Measurements from ENCODE around the gene ACADSB. TPM values are rescaled to one million over a fixed set of nuclear protein-coding genes. Genes with fewer than 3 reads are reported as not detected.

ACADSB gene
- polyA plus RNA-seq, 1 of the 3 experiments (the other 2 are of a cell fraction) = 5.9 TPM

DNA sequence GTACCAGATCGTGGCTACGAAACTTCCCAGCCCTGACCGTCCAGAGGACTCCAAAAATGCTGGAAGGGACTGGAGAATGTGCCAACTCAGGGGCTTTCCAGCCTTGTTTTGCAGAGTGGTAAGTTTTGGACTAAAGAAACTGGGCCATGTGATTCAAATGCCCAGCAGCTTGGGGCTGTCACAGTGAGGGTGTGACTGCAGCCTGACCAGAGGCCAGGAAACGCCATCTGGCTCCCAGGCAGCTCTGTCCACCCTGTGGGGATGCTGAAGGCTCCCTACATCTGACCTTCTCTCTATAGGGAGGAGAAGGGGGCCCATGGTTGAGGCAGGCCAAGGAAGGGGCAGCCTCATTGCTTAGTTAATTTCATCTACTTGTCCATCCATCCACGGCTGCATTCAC lies 65.4 kb downstream of the ACADSB start:
- Histone ChIP-seq H3K9me3 (no peaks in the 10 kb centered on the region), H3K9me2 (no peaks in the 10 kb centered on the region), H3K27ac (ENCODE audit: low read depth in 2 of 2, low read length in 1 of 2) (no peak overlapping the region), H3K36me3 (replicated peaks in 1 of 2; ENCODE audit: control insufficient read depth in 1 of 2, insufficient read depth in 2 of 2, low read length in 1 of 2) (no peaks in the 10 kb centered on the region), H3K9ac (no peak overlapping the region), H3F3A (replicated peaks; ENCODE audit: insufficient read depth) (no peaks in the 10 kb centered on the region), H3K79me2 (ENCODE audit: insufficient read depth) (no peaks in the 10 kb centered on the region), H3K4me3 (ENCODE audit: low read depth in 2 of 2, low read length in 1 of 2) (no peak overlapping the region), H2AFZ (ENCODE audit: low read depth) (no peak overlapping the region), H3K4me1 (ENCODE audit: control insufficient read depth in 1 of 2, insufficient read depth in 2 of 2, low read depth in 1 of 2, low read length in 1 of 2) (no peaks in the 10 kb centered on the region), H3K27me3 (ENCODE audit: insufficient read depth) (no peaks in the 10 kb centered on the region), H3K4me2 (no peak overlapping the region), H4K20me1 (ENCODE audit: insufficient read depth) (no peaks in the 10 kb centered on the region)
- 38% methylated on average over 5 of the region's 5 CpGs for WGBS (ENCODE audit: low lambda C conversion rate)
- no peak for DNase-seq
- POLR2A ChIA-PET = no interaction called here
- CTCF ChIA-PET = no interaction called here
- no peak for TF ChIP-seq RXRA (IDR thresholded peaks at IDR 0.05; ENCODE audit: borderline replicate concordance, low read depth)
- no peak for TF ChIP-seq FOXJ3 (CRISPR knock-in tag; IDR thresholded peaks at IDR 0.05)
- no peak for TF ChIP-seq IRF3 (IDR thresholded peaks at IDR 0.05; ENCODE audit: low read depth, low read length)

- Histone ChIP-seq H4K20me1 (ENCODE audit: insufficient read depth) (no peaks in the 10 kb centered on the region), H3K36me3 (replicated peaks in 1 of 2; ENCODE audit: control insufficient read depth in 1 of 2, insufficient read depth in 2 of 2, low read length in 1 of 2) (no peaks in the 10 kb centered on the region), H3K27ac (ENCODE audit: low read depth in 2 of 2, low read length in 1 of 2) (no peak overlapping the region), H3F3A (replicated peaks; ENCODE audit: insufficient read depth) (no peaks in the 10 kb centered on the region), H2AFZ (ENCODE audit: low read depth) (no peak overlapping the region), H3K9me3 (no peaks in the 10 kb centered on the region), H3K4me1 (ENCODE audit: control insufficient read depth in 1 of 2, insufficient read depth in 2 of 2, low read depth in 1 of 2, low read length in 1 of 2) (no peaks in the 10 kb centered on the region; a peak in 1 of 4 replicates), H3K4me3 (ENCODE audit: low read depth in 2 of 2, low read length in 1 of 2) (no peak overlapping the region), H3K79me2 (ENCODE audit: insufficient read depth) (no peaks in the 10 kb centered on the region), H3K27me3 (ENCODE audit: insufficient read depth) (no peaks in the 10 kb centered on the region), H3K4me2 (no peak overlapping the region), H3K9ac (no peak overlapping the region), H3K9me2 (no peaks in the 10 kb centered on the region)
- CTCF ChIA-PET = interaction anchor here (1.3 kb wide), 1 partner anchor 39 kb away, joined by 6 read pairs; no protein-coding TSS in a partner anchor
- TF ChIP-seq RAD21 (IDR thresholded peaks at IDR 0.05; ENCODE audit: low read length) (no peak), TEAD4 (IDR thresholded peaks at IDR 0.05; ENCODE audit: borderline replicate concordance, insufficient read depth) (no peak), RCOR1 (IDR thresholded peaks at IDR 0.05; ENCODE audit: low read length) (no peak), CHD2 (IDR thresholded peaks at IDR 0.05; ENCODE audit: low read length, partially characterized antibody) (no peak)
- WGBS (ENCODE audit: low lambda C conversion rate) = 30% methylated on average over 4 of the region's 7 CpGs
- DNase-seq = no peak
- POLR2A ChIA-PET = no interaction called here
Observed at GRCh38 chr10:123081896-123082295, 73.1 kb downstream of the ACADSB start.

DNA sequence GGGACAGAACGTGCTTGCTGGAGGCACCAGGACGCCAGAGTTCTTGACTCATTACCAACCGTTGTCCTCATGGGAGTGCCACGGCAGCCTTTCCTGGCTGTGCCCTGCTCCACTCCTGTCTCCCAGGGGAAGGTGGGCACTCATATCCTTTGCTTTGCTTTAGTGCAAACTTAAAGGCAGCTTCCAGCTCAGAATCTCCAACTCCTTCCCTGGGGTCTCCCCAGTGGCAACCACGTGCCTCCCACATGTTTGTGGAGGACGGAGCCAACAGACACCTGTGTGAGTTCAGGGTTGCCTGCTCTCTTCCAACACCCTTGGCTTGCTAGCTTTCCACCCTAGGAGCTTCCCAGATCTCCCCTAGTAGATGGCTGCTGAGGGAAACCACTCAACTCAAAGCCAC lies 75.0 kb downstream of the ACADSB start:
- Histone ChIP-seq H3F3A (replicated peaks; ENCODE audit: insufficient read depth) (no peaks in the 10 kb centered on the region), H3K9me3 (no peaks in the 10 kb centered on the region), H2AFZ (ENCODE audit: low read depth) (no peak overlapping the region), H3K4me1 (ENCODE audit: control insufficient read depth in 1 of 2, insufficient read depth in 2 of 2, low read depth in 1 of 2, low read length in 1 of 2) (no peaks in the 10 kb centered on the region; a peak in 1 of 4 replicates), H3K9ac (no peak overlapping the region), H3K79me2 (ENCODE audit: insufficient read depth) (no peaks in the 10 kb centered on the region), H3K4me3 (ENCODE audit: low read depth in 2 of 2, low read length in 1 of 2) (no peak overlapping the region), H4K20me1 (ENCODE audit: insufficient read depth) (no peaks in the 10 kb centered on the region), H3K9me2 (no peaks in the 10 kb centered on the region), H3K36me3 (replicated peaks in 1 of 2; ENCODE audit: control insufficient read depth in 1 of 2, insufficient read depth in 2 of 2, low read length in 1 of 2) (no peaks in the 10 kb centered on the region), H3K27me3 (ENCODE audit: insufficient read depth) (no peaks in the 10 kb centered on the region), H3K27ac (ENCODE audit: low read depth in 2 of 2, low read length in 1 of 2) (no peak overlapping the region), H3K4me2 (no peak overlapping the region)
- TF ChIP-seq CHD2 (IDR thresholded peaks at IDR 0.05; ENCODE audit: low read length, partially characterized antibody) (no peak), FOSL2 (IDR thresholded peaks at IDR 0.05; ENCODE audit: borderline replicate concordance, low read depth) (no peak)
- 0% methylated on average over 1 of the region's 6 CpGs for WGBS (ENCODE audit: low lambda C conversion rate)
- ChIA-PET POLR2A (no interaction called here), CTCF (interaction anchor here (0.9 to 1.5 kb wide), 2 partner anchors 17 to 41 kb away, joined by 3 read pairs; no protein-coding TSS in a partner anchor)
- DNase-seq = no peak

Data from SK-N-SH (cell line).